HTR-8/SVneo (cell line): Measurements from ENCODE around the gene DRP2.
"Not testable (repeated sequence)": the region's sequence is repeated elsewhere in the genome, so short reads cannot be mapped to it uniquely, and the experiment has no call there.

Source experiments
- DNase-seq: peaks from one replicate; pipeline ENCODE4 v3.0.0; 2011; ENCODE audit warnings: low spot score, mixed read lengths; ENCODE audit not compliant: insufficient read length
- FAIRE-seq: peaks from 2 replicates; lab custom pipeline; 2011; peaks lifted over from hg19 to GRCh38; lab: Jason Lieb, UNC

The DRP2 gene

GRCh38 chrX:101219116-101219863 is at the start of gene DRP2:
TSS of gene DRP2 (plus strand) at chrX:101219786. CDS start at chrX:101231648, 11,862 bp downstream.
- no peak for FAIRE-seq
- no peak for DNase-seq

GRCh38 chrX:101171883-101172400 is 47.6 kb upstream of the DRP2 start:
- FAIRE-seq, result no peak

GRCh38 chrX:101176439-101176838 is 43.1 kb upstream of the DRP2 start:
- DNase-seq (no peak), FAIRE-seq (no peak)

More at GRCh38 chrX:101171883-101172400, 47.6 kb upstream of the DRP2 start:
- no peak for DNase-seq

GRCh38 chrX:101184876-101185275 is 34.7 kb upstream of the DRP2 start:
- FAIRE-seq, DNase-seq: not testable (repeated sequence)

GRCh38 chrX:101187961-101188360 is 31.6 kb upstream of the DRP2 start:
- DNase-seq, FAIRE-seq: not testable (repeated sequence)

GRCh38 chrX:101190736-101191135 is 28.9 kb upstream of the DRP2 start:
- no peak for FAIRE-seq
- no peak for DNase-seq

GRCh38 chrX:101191217-101191750 is 28.3 kb upstream of the DRP2 start:
- FAIRE-seq (no peak), DNase-seq (no peak)

- FAIRE-seq, result no peak
- DNase-seq, result no peak
These were observed 24.0 kb upstream of the DRP2 start for GRCh38 chrX:101195442-101196173.

- no peak for DNase-seq
- FAIRE-seq, result no peak
These were observed 15.7 kb upstream of the DRP2 start for GRCh38 chrX:101203761-101204351.

GRCh38 chrX:101206471-101206870 is 13.1 kb upstream of the DRP2 start:
- peak; percentile 11 for DNase-seq

GRCh38 chrX:101208152-101208905 is 11.3 kb upstream of the DRP2 start:
- DNase-seq, result no peak
- no peak for FAIRE-seq

More at GRCh38 chrX:101206471-101206870, 13.1 kb upstream of the DRP2 start:
- no peak for FAIRE-seq

GRCh38 chrX:101210630-101211029 is 9.0 kb upstream of the DRP2 start:
- no peak for DNase-seq
- no peak for FAIRE-seq

- FAIRE-seq (no peak), DNase-seq (no peak)
These were observed 1.9 kb upstream of the DRP2 start for GRCh38 chrX:101217689-101218088.

GRCh38 chrX:101219864-101220346 is 319 bp downstream of the DRP2 start:
- no peak for DNase-seq
- FAIRE-seq, result no peak

- DNase-seq (no peak), FAIRE-seq (no peak)
These were observed 1.2 kb downstream of the DRP2 start for GRCh38 chrX:101220662-101221260.

- DNase-seq (no peak), FAIRE-seq (no peak)
These were observed 3.6 kb downstream of the DRP2 start for GRCh38 chrX:101223226-101223625.

- FAIRE-seq, result no peak
These were observed 9.6 kb downstream of the DRP2 start for GRCh38 chrX:101229170-101229569.

GRCh38 chrX:101230636-101231035 is 11.1 kb downstream of the DRP2 start:
- DNase-seq, result no peak
- FAIRE-seq, result no peak

More at GRCh38 chrX:101229170-101229569, 9.6 kb downstream of the DRP2 start:
- DNase-seq, result peak; percentile 3

GRCh38 chrX:101231080-101231479 is 11.5 kb downstream of the DRP2 start:
- DNase-seq (no peak), FAIRE-seq (no peak)
